Measurements from ENCODE around the gene MFRP.
A peak's percentile ranks its signal among the peaks of the same experiment; 100 is the strongest.

Gene MFRP

GRCh38 chr11:119306373-119306890 is 40.1 kb downstream of the MFRP start:
- DNase-seq (ENCODE audit: insufficient read length, low spot score), result no peak
- no peak for TF ChIP-seq TAF1 (IDR thresholded peaks at IDR 0.05; ENCODE audit: low read depth, low read length)
- TF ChIP-seq POU2F2 (IDR thresholded peaks at IDR 0.05; ENCODE audit: low read depth, low read length), result no peak
- no peak for TF ChIP-seq SPI1 (IDR thresholded peaks at IDR 0.05; ENCODE audit: low read depth, low read length)
- no peak for TF ChIP-seq PAX5 (IDR thresholded peaks at IDR 0.05; ENCODE audit: insufficient read depth, low read length, severe bottlenecking)
- TF ChIP-seq POLR2AphosphoS5 (IDR thresholded peaks at IDR 0.05; ENCODE audit: low read depth, low read length), result no peak
- no peak for TF ChIP-seq POLR2A (IDR thresholded peaks at IDR 0.05; ENCODE audit: low read depth, low read length)
- no peak for FAIRE-seq

- TF ChIP-seq PAX5 (IDR thresholded peaks at IDR 0.05; ENCODE audit: insufficient read depth, low read length, severe bottlenecking) (no peak), POLR2A (IDR thresholded peaks at IDR 0.05; ENCODE audit: low read depth, low read length) (no peak), POU2F2 (IDR thresholded peaks at IDR 0.05; ENCODE audit: low read depth, low read length) (no peak)
- FAIRE-seq (no peak), DNase-seq (ENCODE audit: insufficient read length, low spot score) (no peak)
Measured at GRCh38 chr11:119305556-119306372, 40.7 kb downstream of the MFRP start.

- TF ChIP-seq SPI1 (IDR thresholded peaks at IDR 0.05; ENCODE audit: low read depth, low read length) (no peak), POLR2A (IDR thresholded peaks at IDR 0.05; ENCODE audit: low read depth, low read length) (no peak), POU2F2 (IDR thresholded peaks at IDR 0.05; ENCODE audit: low read depth, low read length) (no peak), POLR2AphosphoS5 (IDR thresholded peaks at IDR 0.05; ENCODE audit: low read depth, low read length) (no peak), TAF1 (IDR thresholded peaks at IDR 0.05; ENCODE audit: low read depth, low read length) (no peak), PAX5 (IDR thresholded peaks at IDR 0.05; ENCODE audit: insufficient read depth, low read length, severe bottlenecking) (no peak)
- DNase-seq (ENCODE audit: insufficient read length, low spot score), result no peak
- no peak for FAIRE-seq
Measured at GRCh38 chr11:119303227-119303718, 43.2 kb downstream of the MFRP start.

GRCh38 chr11:119300198-119300964 is 46.1 kb downstream of the MFRP start:
- TF ChIP-seq TAF1 (IDR thresholded peaks at IDR 0.05; ENCODE audit: low read depth, low read length), result no peak
- FAIRE-seq, result no peak
- no peak for DNase-seq (ENCODE audit: insufficient read length, low spot score)

- DNase-seq (ENCODE audit: insufficient read length, low spot score), result no peak
- TF ChIP-seq PAX5 (IDR thresholded peaks at IDR 0.05; ENCODE audit: insufficient read depth, low read length, severe bottlenecking), result no peak
- no peak for TF ChIP-seq POU2F2 (IDR thresholded peaks at IDR 0.05; ENCODE audit: low read depth, low read length)
- TF ChIP-seq SPI1 (IDR thresholded peaks at IDR 0.05; ENCODE audit: low read depth, low read length), result no peak
- no peak for TF ChIP-seq TAF1 (IDR thresholded peaks at IDR 0.05; ENCODE audit: low read depth, low read length)
- TF ChIP-seq POLR2AphosphoS5 (IDR thresholded peaks at IDR 0.05; ENCODE audit: low read depth, low read length), result no peak
- no peak for TF ChIP-seq POLR2A (IDR thresholded peaks at IDR 0.05; ENCODE audit: low read depth, low read length)
- FAIRE-seq, result no peak
Measured at GRCh38 chr11:119299416-119299815, 47.1 kb downstream of the MFRP start.

GRCh38 chr11:119298726-119299125 is 47.8 kb downstream of the MFRP start:
- DNase-seq (ENCODE audit: insufficient read length, low spot score) (no peak), FAIRE-seq (no peak)
- TF ChIP-seq PAX5 (IDR thresholded peaks at IDR 0.05; ENCODE audit: insufficient read depth, low read length, severe bottlenecking) (no peak), POLR2A (IDR thresholded peaks at IDR 0.05; ENCODE audit: low read depth, low read length) (no peak), POLR2AphosphoS5 (IDR thresholded peaks at IDR 0.05; ENCODE audit: low read depth, low read length) (no peak), POU2F2 (IDR thresholded peaks at IDR 0.05; ENCODE audit: low read depth, low read length) (no peak), TAF1 (IDR thresholded peaks at IDR 0.05; ENCODE audit: low read depth, low read length) (no peak), SPI1 (IDR thresholded peaks at IDR 0.05; ENCODE audit: low read depth, low read length) (no peak)

- TF ChIP-seq POU2F2 (IDR thresholded peaks at IDR 0.05; ENCODE audit: low read depth, low read length), result no peak
- no peak for TF ChIP-seq POLR2A (IDR thresholded peaks at IDR 0.05; ENCODE audit: low read depth, low read length)
- no peak for TF ChIP-seq SPI1 (IDR thresholded peaks at IDR 0.05; ENCODE audit: low read depth, low read length)
- TF ChIP-seq PAX5 (IDR thresholded peaks at IDR 0.05; ENCODE audit: insufficient read depth, low read length, severe bottlenecking), result no peak
- no peak for TF ChIP-seq POLR2AphosphoS5 (IDR thresholded peaks at IDR 0.05; ENCODE audit: low read depth, low read length)
- TF ChIP-seq TAF1 (IDR thresholded peaks at IDR 0.05; ENCODE audit: low read depth, low read length), result no peak
- no peak for FAIRE-seq
Measured at GRCh38 chr11:119297938-119298337, 48.6 kb downstream of the MFRP start.

GRCh38 chr11:119295178-119295577 is 51.3 kb downstream of the MFRP start:
- FAIRE-seq (peak; percentile 60), DNase-seq (ENCODE audit: insufficient read length, low spot score) (no peak)
- no peak for TF ChIP-seq POLR2AphosphoS5 (IDR thresholded peaks at IDR 0.05; ENCODE audit: low read depth, low read length)
- no peak for TF ChIP-seq POU2F2 (IDR thresholded peaks at IDR 0.05; ENCODE audit: low read depth, low read length)
- no peak for TF ChIP-seq TAF1 (IDR thresholded peaks at IDR 0.05; ENCODE audit: low read depth, low read length)
- no peak for TF ChIP-seq PAX5 (IDR thresholded peaks at IDR 0.05; ENCODE audit: insufficient read depth, low read length, severe bottlenecking)
- no peak for TF ChIP-seq POLR2A (IDR thresholded peaks at IDR 0.05; ENCODE audit: low read depth, low read length)
- TF ChIP-seq SPI1 (IDR thresholded peaks at IDR 0.05; ENCODE audit: low read depth, low read length), result no peak

More at GRCh38 chr11:119297938-119298337, 48.6 kb downstream of the MFRP start:
- DNase-seq (ENCODE audit: insufficient read length, low spot score), result no peak

- TF ChIP-seq SPI1 (IDR thresholded peaks at IDR 0.05; ENCODE audit: low read depth, low read length) (no peak), PAX5 (IDR thresholded peaks at IDR 0.05; ENCODE audit: insufficient read depth, low read length, severe bottlenecking) (no peak), TAF1 (IDR thresholded peaks at IDR 0.05; ENCODE audit: low read depth, low read length) (no peak), POU2F2 (IDR thresholded peaks at IDR 0.05; ENCODE audit: low read depth, low read length) (no peak), POLR2AphosphoS5 (IDR thresholded peaks at IDR 0.05; ENCODE audit: low read depth, low read length) (no peak), POLR2A (IDR thresholded peaks at IDR 0.05; ENCODE audit: low read depth, low read length) (no peak)
- FAIRE-seq, result no peak
- no peak for DNase-seq (ENCODE audit: insufficient read length, low spot score)
Measured at GRCh38 chr11:119293461-119293860, 53.0 kb downstream of the MFRP start.

Measured in GM12891 (cell line).